Gastrocnemius medialis (tissue), 4 donors: ENCODE data around the gene BEST1.

Experiments
- POLR2A ChIP-seq, 2 donors: fragments of 450-650 bp; IDR thresholded peaks; one replicate each; pipeline ENCODE4 v1.6.1; 2017; ENCODE audit warnings: antibody characterized with exemption in 2 of 2, mild to moderate bottlenecking in 2 of 2, moderate library complexity in 2 of 2
- TF ChIP-seq, protein P1 (sequence below), 5 experiments: fragments of 450-650 bp in 3 of 5; fragments of 200-600 bp in 2 of 5; sonication (generic) in 2 of 5; IDR thresholded peaks in 4 of 5; conservative IDR thresholded peaks in 1 of 5; 1 replicate in 4 of 5; 2 replicates in 1 of 5; pipeline ENCODE4 v1.5.1; 2016 to 2019; ENCODE audit warnings: antibody characterized with exemption in 5 of 5, mild to moderate bottlenecking in 3 of 5, moderate library complexity in 3 of 5

DNA sequence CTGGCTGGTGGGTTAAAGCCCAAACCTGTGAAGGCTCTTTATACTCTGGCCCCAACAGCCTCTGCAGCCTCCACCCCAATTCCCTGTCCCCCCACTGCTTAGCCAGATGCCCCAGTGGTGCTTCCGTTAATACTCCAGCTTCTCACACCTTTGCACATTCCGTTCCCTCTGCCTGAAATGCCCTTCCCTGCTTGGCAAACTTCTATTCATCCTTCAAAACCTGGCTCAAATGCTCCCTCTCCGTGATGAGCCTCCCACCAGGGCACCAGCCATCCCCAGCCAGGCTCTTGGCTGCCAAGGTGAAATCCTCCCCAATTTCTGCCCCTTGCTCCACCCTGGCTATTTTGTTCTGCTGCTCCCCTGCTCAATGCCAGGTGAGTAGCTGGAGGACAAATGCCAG lies 46.3 kb upstream of the BEST1 start:
- TF ChIP-seq, protein P1, sequence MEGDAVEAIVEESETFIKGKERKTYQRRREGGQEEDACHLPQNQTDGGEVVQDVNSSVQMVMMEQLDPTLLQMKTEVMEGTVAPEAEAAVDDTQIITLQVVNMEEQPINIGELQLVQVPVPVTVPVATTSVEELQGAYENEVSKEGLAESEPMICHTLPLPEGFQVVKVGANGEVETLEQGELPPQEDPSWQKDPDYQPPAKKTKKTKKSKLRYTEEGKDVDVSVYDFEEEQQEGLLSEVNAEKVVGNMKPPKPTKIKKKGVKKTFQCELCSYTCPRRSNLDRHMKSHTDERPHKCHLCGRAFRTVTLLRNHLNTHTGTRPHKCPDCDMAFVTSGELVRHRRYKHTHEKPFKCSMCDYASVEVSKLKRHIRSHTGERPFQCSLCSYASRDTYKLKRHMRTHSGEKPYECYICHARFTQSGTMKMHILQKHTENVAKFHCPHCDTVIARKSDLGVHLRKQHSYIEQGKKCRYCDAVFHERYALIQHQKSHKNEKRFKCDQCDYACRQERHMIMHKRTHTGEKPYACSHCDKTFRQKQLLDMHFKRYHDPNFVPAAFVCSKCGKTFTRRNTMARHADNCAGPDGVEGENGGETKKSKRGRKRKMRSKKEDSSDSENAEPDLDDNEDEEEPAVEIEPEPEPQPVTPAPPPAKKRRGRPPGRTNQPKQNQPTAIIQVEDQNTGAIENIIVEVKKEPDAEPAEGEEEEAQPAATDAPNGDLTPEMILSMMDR (IDR thresholded peaks at IDR 0.05 in 4 of 5, conservative IDR thresholded peaks at IDR 0.05 in 1 of 5), result no peak
- no peak for TF ChIP-seq POLR2A (IDR thresholded peaks at IDR 0.05)
